Psoas muscle (tissue), 8 donors: ENCODE results near the gene PRKD2. TPM values are rescaled to one million over a fixed set of nuclear protein-coding genes. Genes with fewer than 3 reads are reported as not detected.
A peak's percentile ranks its signal among the peaks of the same experiment; 100 is the strongest.

Experiments used
- ATAC-seq, 4 donors: fragments of 200-7000 bp; cut with Tn5 transposase; one replicate each; pipeline ENCODE4 v1.9.1; 2020; ENCODE audit warnings: moderate library complexity in 3 of 4, mild to moderate bottlenecking in 2 of 4
- DNase-seq, 2 donors: peaks; one replicate each; pipeline ENCODE4 v3.0.0-alpha.2; 2020
- H3K27ac ChIP-seq: fragments of 200-600 bp; one replicate; pipeline ENCODE4 v1.8.0; 2022
- H3K27me3 ChIP-seq, 3 donors: fragments of 200-600 bp in 1 of 3; one replicate each; pipeline versions ENCODE4 v1.6.1 to v1.8.0; 2013 to 2022; ENCODE audit warnings: low read length in 2 of 3, mild to moderate bottlenecking in 2 of 3, moderate library complexity in 1 of 3; ENCODE audit not compliant: insufficient read depth in 3 of 3
- H3K36me3 ChIP-seq, 2 donors: fragments of 200-600 bp in 1 of 2; one replicate each; pipeline versions ENCODE4 v1.6.1 to v1.8.0; 2013 to 2022; ENCODE audit warnings: low read depth in 1 of 2, mild to moderate bottlenecking in 1 of 2, moderate library complexity in 1 of 2; ENCODE audit not compliant: insufficient read depth in 1 of 2
- H3K4me1 ChIP-seq: fragments of 200-600 bp; one replicate; pipeline ENCODE4 v1.8.0; 2022
- H3K4me3 ChIP-seq: fragments of 200-600 bp; one replicate; pipeline ENCODE4 v1.8.0; 2022; ENCODE audit warnings: mild to moderate bottlenecking
- H3K9me3 ChIP-seq: fragments of 200-600 bp; one replicate; pipeline ENCODE4 v1.8.0; 2022
- WGBS, 3 donors: extraction: QIAGEN DNeasy Blood & Tissue Kit; methylation state at CpG; one replicate each; pipeline versions ENCODE4 v1.1.6 to v1.1.7; 2013; 5-methylcytosine and 5-hydroxymethylcytosine counted together
- intact Hi-C, 2 donors: fragments of 100-400 bp; cut with DNase I; formaldehyde crosslinking; loops; one replicate each; pipeline versions ENCODE4 v1.11.0 to v1.14.2; 2022
- polyA plus RNA-seq, 3 donors: library from polyadenylated mRNA; stranded (reverse); fragments of 200-250 nt; gene quantifications; one replicate each; pipeline ENCODE4 v1.2.3, GENCODE V29; 2013
- total RNA-seq, 4 donors: library from RNA; stranded (reverse); fragmentation: NEBNext Ultra II Directional in 2 of 4; extraction: Animal tissue kit (Norgen Biotek cat#: 25700) in 2 of 4; gene quantifications; one replicate each; pipeline versions ENCODE4 v1.2.1 to v1.2.4, GENCODE V29; 2021 to 2023
- TF ChIP-seq, protein P1 (sequence below): fragments of 200-600 bp; IDR thresholded peaks from one replicate; pipeline ENCODE4 v1.8.0; 2022; ENCODE audit warnings: antibody characterized with exemption
- donor health status: healthy with polysubstance abuse.
- donor health status: DM: no; HTN: no; CAD: no; lungs with moderate emphysema.
- donor health status: Bipolar disorder and iron deficiency.
- donor health status: healthy.
- donor health status: DM: yes; HTN: yes; CAD: no.
- donor health status: DM: no; HTN: no; CAD: no.
- donor health status: DM: no; HTN: no; CAD: no.
- donor health status: DM: yes; HTN: yes; CAD: no.

Gene PRKD2
- total and polyA plus RNA-seq, 7 donors: 4.0 to 9.1 (median 6.9) TPM

DNA sequence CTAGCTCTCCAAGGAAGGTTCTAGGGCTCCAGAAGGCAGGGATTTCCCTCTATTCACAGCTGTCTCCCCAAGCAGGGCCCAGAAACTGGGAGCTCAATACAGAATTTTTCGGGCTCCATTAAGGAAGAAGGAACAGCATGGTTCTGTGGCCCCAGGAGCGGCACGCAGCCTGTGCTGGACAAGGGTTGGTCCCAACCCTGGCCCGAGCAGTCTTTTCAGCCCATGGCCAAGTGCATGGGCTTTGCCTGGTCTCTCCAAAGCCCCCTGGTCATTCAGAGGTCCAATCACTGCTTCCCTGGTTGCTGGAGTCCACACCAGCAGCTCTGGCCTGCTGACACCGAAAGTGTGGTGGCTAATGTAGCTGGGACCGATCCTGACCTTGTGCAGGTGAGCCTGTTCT, 6.6 kb upstream of the PRKD2 start:
- Histone ChIP-seq H3K36me3 (peaks cover 13 to 97% of the 10 kb centered on the region in 2 donors), H3K9me3 (no peaks in the 10 kb centered on the region), H3K27me3 (no peaks in the 10 kb centered on the region), H3K4me1 (no peaks in the 10 kb centered on the region), H3K4me3 (no peak overlapping the region), H3K27ac (no peak overlapping the region)
- no peak for DNase-seq
- no peak for ATAC-seq
- WGBS, 3 donors: 83 to 92% (median 84%) methylated on average over 6 of the region's 6 CpGs
- TF ChIP-seq, protein P1, sequence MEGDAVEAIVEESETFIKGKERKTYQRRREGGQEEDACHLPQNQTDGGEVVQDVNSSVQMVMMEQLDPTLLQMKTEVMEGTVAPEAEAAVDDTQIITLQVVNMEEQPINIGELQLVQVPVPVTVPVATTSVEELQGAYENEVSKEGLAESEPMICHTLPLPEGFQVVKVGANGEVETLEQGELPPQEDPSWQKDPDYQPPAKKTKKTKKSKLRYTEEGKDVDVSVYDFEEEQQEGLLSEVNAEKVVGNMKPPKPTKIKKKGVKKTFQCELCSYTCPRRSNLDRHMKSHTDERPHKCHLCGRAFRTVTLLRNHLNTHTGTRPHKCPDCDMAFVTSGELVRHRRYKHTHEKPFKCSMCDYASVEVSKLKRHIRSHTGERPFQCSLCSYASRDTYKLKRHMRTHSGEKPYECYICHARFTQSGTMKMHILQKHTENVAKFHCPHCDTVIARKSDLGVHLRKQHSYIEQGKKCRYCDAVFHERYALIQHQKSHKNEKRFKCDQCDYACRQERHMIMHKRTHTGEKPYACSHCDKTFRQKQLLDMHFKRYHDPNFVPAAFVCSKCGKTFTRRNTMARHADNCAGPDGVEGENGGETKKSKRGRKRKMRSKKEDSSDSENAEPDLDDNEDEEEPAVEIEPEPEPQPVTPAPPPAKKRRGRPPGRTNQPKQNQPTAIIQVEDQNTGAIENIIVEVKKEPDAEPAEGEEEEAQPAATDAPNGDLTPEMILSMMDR: no peak
- intact Hi-C loops: no loop called here

DNA sequence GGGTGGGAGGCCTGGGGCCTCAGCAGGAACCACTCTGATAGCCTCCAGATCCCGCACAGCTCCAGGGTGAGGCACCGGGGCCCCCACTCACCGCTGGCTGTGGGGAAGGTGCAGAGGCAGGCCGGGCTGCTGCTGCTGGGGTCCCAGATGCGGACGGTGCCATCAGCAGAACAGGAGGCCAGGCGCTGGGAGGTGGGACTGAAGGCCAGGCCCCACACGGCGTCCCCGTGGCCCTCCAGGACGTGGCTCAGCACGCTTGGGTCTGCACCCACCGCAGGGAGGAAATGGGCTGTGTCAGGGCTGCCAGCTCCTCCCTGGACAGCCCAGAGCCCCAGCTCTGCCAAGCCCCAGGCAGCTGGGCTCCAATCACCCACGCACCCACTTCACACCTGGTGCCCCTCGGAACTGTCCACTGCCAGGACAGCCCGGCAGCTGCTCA, 6.1 kb upstream of the PRKD2 start:
- intact Hi-C loops: no loop called here
- Histone ChIP-seq H3K4me1 (no peaks in the 10 kb centered on the region), H3K9me3 (no peaks in the 10 kb centered on the region), H3K27ac (no peak overlapping the region), H3K27me3 (no peaks in the 10 kb centered on the region), H3K4me3 (no peak overlapping the region), H3K36me3 (peaks cover 13 to 93% of the 10 kb centered on the region in 2 donors)
- WGBS, 3 donors: 59 to 75% (median 64%) methylated on average over 15 to 16 of the region's 16 CpGs
- TF ChIP-seq, protein P1: no peak
- DNase-seq: no peak
- ATAC-seq: no peak

DNA sequence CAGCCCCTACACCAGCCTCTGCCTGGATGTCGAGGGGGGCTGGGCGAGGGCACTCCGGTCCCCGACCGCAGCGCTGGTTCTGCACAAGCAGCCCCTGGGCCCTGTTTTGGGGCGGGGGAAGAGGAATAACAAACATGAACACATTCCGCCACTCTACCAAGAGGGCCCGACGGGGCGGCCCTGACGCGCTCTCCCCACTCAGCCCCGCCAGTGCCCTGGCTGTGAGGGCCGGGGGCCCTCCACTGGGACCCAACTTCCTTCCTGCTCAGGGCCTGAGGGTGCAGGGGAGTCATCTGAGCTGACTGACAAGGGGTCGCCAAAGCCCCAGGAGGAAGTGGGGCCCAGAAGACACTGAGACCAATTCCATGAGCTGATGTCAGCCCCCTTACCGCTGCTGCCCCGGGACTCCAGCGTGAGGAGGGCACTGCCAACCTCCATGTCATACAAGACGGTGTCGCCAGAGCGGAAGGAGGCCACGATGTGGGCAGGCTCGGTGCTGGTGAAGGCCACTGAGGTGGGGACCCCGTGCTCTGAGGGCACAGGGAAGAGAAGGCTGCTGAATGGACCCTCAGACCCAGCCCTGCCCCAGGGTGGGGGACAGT, 5.6 kb upstream of the PRKD2 start:
- H3K9me3 ChIP-seq: no peaks in the 10 kb centered on the region
- ATAC-seq (no peak), DNase-seq (peak in 1 of 2 donors; percentile 42)
- no peak overlapping the region for H3K27ac ChIP-seq
- no peak overlapping the region for H3K4me3 ChIP-seq
- 78 to 85% (median 82%) methylated on average over 22 to 25 of the region's 25 CpGs for WGBS, 3 donors
- no peaks in the 10 kb centered on the region for H3K27me3 ChIP-seq
- intact Hi-C loops: no loop called here
- no peaks in the 10 kb centered on the region for H3K4me1 ChIP-seq
- H3K36me3 ChIP-seq: peaks cover 13 to 88% of the 10 kb centered on the region in 2 donors
- TF ChIP-seq, protein P1: no peak

DNA sequence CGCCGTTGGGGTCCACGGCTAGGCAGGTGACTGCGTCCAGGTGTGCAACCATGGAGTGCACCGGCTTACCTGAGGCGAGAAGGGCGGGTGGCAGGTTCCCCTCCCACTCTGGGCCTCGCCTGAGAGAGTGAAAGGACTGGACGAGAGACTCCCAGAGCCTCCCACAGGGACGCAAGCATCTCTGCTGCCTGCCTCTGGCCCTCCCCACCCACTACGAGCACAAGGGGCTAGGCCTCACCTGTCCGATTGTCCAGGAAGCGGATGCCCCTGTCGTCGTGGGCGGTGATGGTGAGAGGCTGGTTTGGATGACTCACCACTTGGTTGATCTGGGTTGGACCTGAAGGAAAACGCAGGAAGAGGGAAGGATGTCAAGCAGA, 5.1 kb upstream of the PRKD2 start:
- H3K36me3 ChIP-seq: peaks cover 13 to 83% of the 10 kb centered on the region in 2 donors
- intact Hi-C loops: no loop called here
- 81 to 85% (median 84%) methylated on average over 17 of the region's 17 CpGs for WGBS, 3 donors
- H3K27me3 ChIP-seq: no peaks in the 10 kb centered on the region
- H3K4me3 ChIP-seq: no peak overlapping the region
- no peak for ATAC-seq
- DNase-seq: no peak
- no peaks in the 10 kb centered on the region for H3K9me3 ChIP-seq
- H3K27ac ChIP-seq: no peak overlapping the region
- TF ChIP-seq, protein P1: no peak
- no peaks in the 10 kb centered on the region for H3K4me1 ChIP-seq
